C1 segment of cervical spinal cord (tissue), 14 donors: ENCODE results near the gene SMYD2.

ENCODE experiments used
- DNase-seq, 14 donors: peaks; one replicate each; lab custom pipeline; 2025; lab: John Stamatoyannopoulos, UW

SMYD2 gene

GRCh38 chr1:214360116-214360515 lies 79.2 kb downstream of the SMYD2 start:
- no peak for DNase-seq

GRCh38 chr1:214360525-214361164 lies 79.7 kb downstream of the SMYD2 start:
- no peak for DNase-seq

GRCh38 chr1:214361636-214362035 lies 80.7 kb downstream of the SMYD2 start:
- DNase-seq = no peak

- DNase-seq = peak in 2 of 14 donors; percentile 9 to 12
Measured at GRCh38 chr1:214362188-214362882, 81.4 kb downstream of the SMYD2 start.

- DNase-seq = no peak
Measured at GRCh38 chr1:214363386-214363785, 82.4 kb downstream of the SMYD2 start.

GRCh38 chr1:214364386-214364785 lies 83.4 kb downstream of the SMYD2 start:
- peak in 1 of 14 donors; percentile 7 for DNase-seq

- no peak for DNase-seq
Measured at GRCh38 chr1:214364786-214365295, 83.9 kb downstream of the SMYD2 start.

- DNase-seq = no peak
Measured at GRCh38 chr1:214367841-214368240, 86.9 kb downstream of the SMYD2 start.

- DNase-seq = no peak
Measured at GRCh38 chr1:214369364-214369763, 88.4 kb downstream of the SMYD2 start.

- no peak for DNase-seq
Measured at GRCh38 chr1:214370615-214371014, 89.7 kb downstream of the SMYD2 start.

GRCh38 chr1:214372092-214372491 lies 91.1 kb downstream of the SMYD2 start:
- DNase-seq = no peak

- DNase-seq = no peak
Measured at GRCh38 chr1:214377485-214377884, 96.5 kb downstream of the SMYD2 start.

- DNase-seq = no peak
Measured at GRCh38 chr1:214377886-214378285, 96.9 kb downstream of the SMYD2 start.

GRCh38 chr1:214378492-214378891 lies 97.5 kb downstream of the SMYD2 start:
- no peak for DNase-seq

- DNase-seq = no peak
Measured at GRCh38 chr1:214379236-214379970, 98.4 kb downstream of the SMYD2 start.

- no peak for DNase-seq
Measured at GRCh38 chr1:214380396-214380795, 99.4 kb downstream of the SMYD2 start.

- DNase-seq = no peak
Measured at GRCh38 chr1:214380986-214381695, 100.2 kb downstream of the SMYD2 start.

- no peak for DNase-seq
Measured at GRCh38 chr1:214383381-214384372, 102.7 kb downstream of the SMYD2 start.

- DNase-seq = no peak
Measured at GRCh38 chr1:214384373-214385079, 103.6 kb downstream of the SMYD2 start.

- DNase-seq = no peak
Measured at GRCh38 chr1:214385428-214385827, 104.5 kb downstream of the SMYD2 start.
